GM21737 (cell line): Measurements from ENCODE around the gene PTAR1.

Experiments used
- ATAC-seq: cut with Tn5 transposase; IDR thresholded peaks from one replicate; pipeline ENCODE4 v1.9.1; 2021; ENCODE audit warnings: mild to moderate bottlenecking, moderate library complexity; ENCODE audit not compliant: unreplicated experiment

PTAR1 gene

GRCh38 chr9:69755205-69755604 lies 4.6 kb downstream of the PTAR1 start:
- no peak for ATAC-seq

- ATAC-seq = no peak
These were observed 6.0 kb downstream of the PTAR1 start for GRCh38 chr9:69753830-69754229.

- no peak for ATAC-seq
These were observed 9.7 kb downstream of the PTAR1 start for GRCh38 chr9:69750085-69750484.

GRCh38 chr9:69748304-69748703 lies 11.5 kb downstream of the PTAR1 start:
- ATAC-seq = no peak

GRCh38 chr9:69746859-69747560 lies 12.8 kb downstream of the PTAR1 start:
- ATAC-seq = no peak

GRCh38 chr9:69745716-69746437 lies 13.9 kb downstream of the PTAR1 start:
- no peak for ATAC-seq

- no peak for ATAC-seq
These were observed 15.0 kb downstream of the PTAR1 start for GRCh38 chr9:69744688-69745380.

- no peak for ATAC-seq
These were observed 15.9 kb downstream of the PTAR1 start for GRCh38 chr9:69743930-69744329.

GRCh38 chr9:69740872-69741505 lies 18.8 kb downstream of the PTAR1 start:
- no peak for ATAC-seq

- no peak for ATAC-seq
These were observed 28.5 kb downstream of the PTAR1 start for GRCh38 chr9:69731348-69731747.

- ATAC-seq = no peak
These were observed 39.8 kb downstream of the PTAR1 start for GRCh38 chr9:69719983-69720382.

GRCh38 chr9:69719367-69719766 lies 40.4 kb downstream of the PTAR1 start:
- no peak for ATAC-seq

GRCh38 chr9:69718218-69718617 lies 41.6 kb downstream of the PTAR1 start:
- no peak for ATAC-seq

- no peak for ATAC-seq
These were observed 44.0 kb downstream of the PTAR1 start for GRCh38 chr9:69715825-69716224.

GRCh38 chr9:69715096-69715495 lies 44.7 kb downstream of the PTAR1 start:
- ATAC-seq = no peak

GRCh38 chr9:69697475-69697874 lies 62.3 kb downstream of the PTAR1 start:
- ATAC-seq = no peak

- ATAC-seq = no peak
These were observed 63.0 kb downstream of the PTAR1 start for GRCh38 chr9:69696802-69697201.

GRCh38 chr9:69689991-69690538 lies 69.7 kb downstream of the PTAR1 start:
- no peak for ATAC-seq

GRCh38 chr9:69683927-69684326 lies 75.9 kb downstream of the PTAR1 start:
- ATAC-seq = no peak

GRCh38 chr9:69678843-69679538 lies 80.8 kb downstream of the PTAR1 start:
- no peak for ATAC-seq

- ATAC-seq = no peak
These were observed 81.9 kb downstream of the PTAR1 start for GRCh38 chr9:69677931-69678330.
